Glutamatergic neuron (in vitro differentiated cells): ENCODE data around the gene C18orf54. TPM values are rescaled to one million over a fixed set of nuclear protein-coding genes. Genes with fewer than 3 reads are reported as not detected.

Experiments
- DNase-seq: peaks from one replicate; pipeline ENCODE4 v3.0.0; 2022
- H3K27ac Mint-ChIP-seq: one replicate; pipeline ENCODE4 v1.8.0; 2020; ENCODE audit warnings: mild to moderate bottlenecking, mixed read lengths, inconsistent platforms; ENCODE audit not compliant: unreplicated experiment
- H3K27me3 Mint-ChIP-seq: one replicate; pipeline ENCODE4 v1.8.0; 2020; ENCODE audit warnings: mild to moderate bottlenecking, moderate library complexity, mixed read lengths, inconsistent platforms; ENCODE audit not compliant: unreplicated experiment
- H3K36me3 Mint-ChIP-seq: one replicate; pipeline ENCODE4 v1.8.0; 2020; ENCODE audit warnings: mild to moderate bottlenecking, mixed read lengths, inconsistent platforms; ENCODE audit not compliant: unreplicated experiment
- H3K4me1 Mint-ChIP-seq: one replicate; pipeline ENCODE4 v1.8.0; 2020; ENCODE audit warnings: mild to moderate bottlenecking, low read depth, mixed read lengths, inconsistent platforms; ENCODE audit not compliant: unreplicated experiment
- H3K4me3 Mint-ChIP-seq: one replicate; pipeline ENCODE4 v1.8.0; 2020; ENCODE audit warnings: mild to moderate bottlenecking, mixed read lengths, inconsistent platforms; ENCODE audit not compliant: unreplicated experiment
- H3K9me3 Mint-ChIP-seq: one replicate; pipeline ENCODE4 v1.8.0; 2020; ENCODE audit warnings: mild to moderate bottlenecking, moderate library complexity, mixed read lengths, inconsistent platforms; ENCODE audit not compliant: unreplicated experiment
- CTCF ChIP-seq: fragments of 200-600 bp; sonication (generic); IDR thresholded peaks from one replicate; pipeline ENCODE4 v1.5.0; 2021; ENCODE audit not compliant: partially characterized antibody, unreplicated experiment
- total RNA-seq: library from RNA; stranded (reverse); fragmentation: NEBNext Ultra II Directional; extraction: Animal tissue kit (Norgen Biotek cat#: 25700); gene quantifications from one replicate; pipeline ENCODE4 v1.2.1, GENCODE V29; 2021; ENCODE audit not compliant: unreplicated experiment

The C18orf54 gene
- total RNA-seq, 1 donor from 2014 or later, result 20.0 TPM

- DNase-seq, result no peak
- Mint-ChIP-seq H3K9me3 (no peaks in the 10 kb centered on the region), H3K27me3 (no peaks in the 10 kb centered on the region), H3K27ac (no peak overlapping the region), H3K4me1 (no peaks in the 10 kb centered on the region), H3K36me3 (no peaks in the 10 kb centered on the region), H3K4me3 (no peak overlapping the region)
- TF ChIP-seq CTCF, result no peak
Measured at GRCh38 chr18:54405290-54405689, 47.6 kb downstream of the C18orf54 start.

GRCh38 chr18:54411781-54412180 lies 54.1 kb downstream of the C18orf54 start:
- no peak for TF ChIP-seq CTCF
- Mint-ChIP-seq H3K4me3 (no peak overlapping the region), H3K4me1 (no peaks in the 10 kb centered on the region), H3K27ac (no peak overlapping the region), H3K36me3 (no peaks in the 10 kb centered on the region), H3K9me3 (no peaks in the 10 kb centered on the region), H3K27me3 (no peaks in the 10 kb centered on the region)
- no peak for DNase-seq

GRCh38 chr18:54415086-54415485 lies 57.4 kb downstream of the C18orf54 start:
- Mint-ChIP-seq H3K36me3 (no peaks in the 10 kb centered on the region), H3K4me3 (no peak overlapping the region), H3K27me3 (no peaks in the 10 kb centered on the region), H3K27ac (no peak overlapping the region), H3K4me1 (no peaks in the 10 kb centered on the region), H3K9me3 (no peaks in the 10 kb centered on the region)
- no peak for TF ChIP-seq CTCF
- DNase-seq, result no peak

- DNase-seq, result no peak
- Mint-ChIP-seq H3K4me1 (no peaks in the 10 kb centered on the region), H3K27ac (no peak overlapping the region), H3K9me3 (no peaks in the 10 kb centered on the region), H3K27me3 (no peaks in the 10 kb centered on the region), H3K4me3 (no peak overlapping the region), H3K36me3 (no peaks in the 10 kb centered on the region)
- TF ChIP-seq CTCF, result no peak
Measured at GRCh38 chr18:54416436-54416835, 58.7 kb downstream of the C18orf54 start.

- Mint-ChIP-seq H3K27ac (no peak overlapping the region), H3K4me3 (no peak overlapping the region), H3K27me3 (no peaks in the 10 kb centered on the region), H3K36me3 (no peaks in the 10 kb centered on the region), H3K4me1 (no peaks in the 10 kb centered on the region), H3K9me3 (no peaks in the 10 kb centered on the region)
- no peak for TF ChIP-seq CTCF
- DNase-seq, result no peak
Measured at GRCh38 chr18:54423831-54424230, 66.1 kb downstream of the C18orf54 start.
